Fibroblast of lung (primary cell): ENCODE results near the gene BABAM2. TPM values are rescaled to one million over a fixed set of nuclear protein-coding genes. Genes with fewer than 3 reads are reported as not detected.

Source experiments
- DNase-seq, 2 donors: peaks; one replicate each; pipeline versions ENCODE4 v3.0.0 to v3.0.0-alpha.2; 2010; ENCODE audit warnings: low read depth in 2 of 2
- H2AFZ ChIP-seq: 2 replicates; pipeline ENCODE4 v1.5.1; 2012; ENCODE audit warnings: low read length, control low read depth, inconsistent platforms
- H3K27ac ChIP-seq: 2 replicates; pipeline ENCODE4 v1.5.1; 2011; ENCODE audit warnings: low read length, control low read depth; ENCODE audit not compliant: insufficient read depth
- H3K27me3 ChIP-seq: 2 replicates; pipeline ENCODE4 v1.5.1; 2011; ENCODE audit warnings: mild to moderate bottlenecking, low read length; ENCODE audit not compliant: control insufficient read depth, insufficient read depth
- H3K36me3 ChIP-seq: 2 replicates; pipeline ENCODE4 v1.5.1; 2011; ENCODE audit warnings: low read length; ENCODE audit not compliant: control insufficient read depth, insufficient read depth
- H3K4me1 ChIP-seq: 2 replicates; pipeline ENCODE4 v1.5.1; 2011; ENCODE audit warnings: low read length; ENCODE audit not compliant: control insufficient read depth, insufficient read depth; ENCODE audit errors: extremely low read depth
- H3K4me2 ChIP-seq: 2 replicates; pipeline ENCODE4 v1.5.1; 2011; ENCODE audit warnings: low read length, control low read depth; ENCODE audit not compliant: insufficient read depth; ENCODE audit errors: extremely low read depth
- H3K4me3 ChIP-seq, 4 experiments: fragments of 200-600 bp in 1 of 4; sonication (generic) in 1 of 4; replicated peaks in 1 of 4; 2 replicates each; pipeline ENCODE4 v1.5.1; 2011 to 2016; ENCODE audit warnings: low read length in 4 of 4, low read depth in 3 of 4, mild to moderate bottlenecking in 3 of 4, control low read depth in 2 of 4, inconsistent platforms in 1 of 4, mixed read lengths in 1 of 4; ENCODE audit not compliant: insufficient read depth in 1 of 4; ENCODE audit errors: control extremely low read depth in 1 of 4
- H3K79me2 ChIP-seq: 2 replicates; pipeline ENCODE4 v1.5.1; 2012; ENCODE audit warnings: mild to moderate bottlenecking, low read length, inconsistent platforms; ENCODE audit not compliant: control insufficient read depth, insufficient read depth
- H3K9ac ChIP-seq: 2 replicates; pipeline ENCODE4 v1.5.1; 2011; ENCODE audit warnings: mild to moderate bottlenecking, low read length, control low read depth; ENCODE audit not compliant: insufficient read depth
- H3K9me3 ChIP-seq: 2 replicates; pipeline ENCODE4 v1.5.1; 2012; ENCODE audit warnings: low read depth, low read length; ENCODE audit not compliant: control insufficient read depth, insufficient read depth
- H4K20me1 ChIP-seq: 2 replicates; pipeline ENCODE4 v1.5.1; 2011; ENCODE audit warnings: low read length; ENCODE audit not compliant: control insufficient read depth, insufficient read depth; ENCODE audit errors: extremely low read depth
- CTCF ChIP-seq, 2 donors: IDR thresholded peaks in 1 of 2; conservative IDR thresholded peaks in 1 of 2; 1 replicate in 1 of 2; 2 replicates in 1 of 2; pipeline ENCODE4 v1.5.1; 2011 to 2012; ENCODE audit warnings: low read length in 2 of 2, control low read depth in 1 of 2, inconsistent platforms in 1 of 2, low read depth in 1 of 2, mild to moderate bottlenecking in 1 of 2
- EZH2 ChIP-seq: IDR thresholded peaks from 2 replicates; pipeline ENCODE4 v1.5.1; 2012; ENCODE audit warnings: low read length, control low read depth, mild to moderate bottlenecking; ENCODE audit errors: missing control alignments
- polyA plus RNA-seq, 2 donors: library from polyadenylated mRNA; depleted of rRNA in 1 of 2; stranded (reverse) in 1 of 2; unstranded in 1 of 2; fragments of >200 nt; gene quantifications; 2 replicates each; pipeline ENCODE4 v1.2.1, GENCODE V29; 2011 to 2012; ENCODE audit warnings: missing spikeins in 1 of 2
- total RNA-seq: library from RNA; depleted of rRNA; stranded (reverse); fragments of >200 nt; gene quantifications from 2 replicates; pipeline ENCODE4 v1.2.1, GENCODE V29; 2014

BABAM2 gene
- total and polyA plus RNA-seq, 2 donors (not counting 1 experiment from before 2014, with no cell fraction given): 25.6 to 33.4 TPM

- no peak overlapping the region for H3K9ac ChIP-seq
- DNase-seq: no peak
- no peak overlapping the region for H3K27ac ChIP-seq
- no peaks in the 10 kb centered on the region for H3K4me1 ChIP-seq
- H3K4me3 ChIP-seq: no peak overlapping the region
- H2AFZ ChIP-seq: no peak overlapping the region
- no peak for TF ChIP-seq CTCF (conservative IDR thresholded peaks at IDR 0.05 in 1 of 2, IDR thresholded peaks at IDR 0.05 in 1 of 2; ENCODE audit: low read depth in 1 of 2, low read length in 2 of 2)
- no peak for TF ChIP-seq EZH2
- no peaks in the 10 kb centered on the region for H4K20me1 ChIP-seq
- H3K27me3 ChIP-seq: no peaks in the 10 kb centered on the region
- no peak overlapping the region for H3K4me2 ChIP-seq
- no peaks in the 10 kb centered on the region for H3K36me3 ChIP-seq
- no peaks in the 10 kb centered on the region for H3K79me2 ChIP-seq
- H3K9me3 ChIP-seq: no peaks in the 10 kb centered on the region
These were observed 257.5 kb downstream of the BABAM2 start for GRCh38 chr2:28148000-28148399.

- DNase-seq: no peak
- no peak for TF ChIP-seq CTCF (conservative IDR thresholded peaks at IDR 0.05 in 1 of 2, IDR thresholded peaks at IDR 0.05 in 1 of 2; ENCODE audit: low read depth in 1 of 2, low read length in 2 of 2)
- no peak for TF ChIP-seq EZH2
- H3K36me3 ChIP-seq: no peaks in the 10 kb centered on the region
These were observed 258.0 kb downstream of the BABAM2 start for GRCh38 chr2:28148566-28148965.

GRCh38 chr2:28150236-28150915 is 259.8 kb downstream of the BABAM2 start:
- Histone ChIP-seq H3K36me3 (no peaks in the 10 kb centered on the region), H3K9ac (no peak overlapping the region), H3K4me1 (no peaks in the 10 kb centered on the region), H3K4me2 (no peak overlapping the region), H4K20me1 (no peaks in the 10 kb centered on the region), H3K4me3 (no peak overlapping the region), H3K9me3 (no peaks in the 10 kb centered on the region), H2AFZ (no peak overlapping the region), H3K27ac (no peak overlapping the region), H3K27me3 (no peaks in the 10 kb centered on the region), H3K79me2 (no peaks in the 10 kb centered on the region)
- no peak for TF ChIP-seq CTCF (conservative IDR thresholded peaks at IDR 0.05 in 1 of 2, IDR thresholded peaks at IDR 0.05 in 1 of 2; ENCODE audit: low read depth in 1 of 2, low read length in 2 of 2)
- TF ChIP-seq EZH2: no peak
- no peak for DNase-seq

More at GRCh38 chr2:28148566-28148965, 258.0 kb downstream of the BABAM2 start:
- no peak overlapping the region for H3K4me3 ChIP-seq
- H3K4me2 ChIP-seq: no peak overlapping the region
- H3K9ac ChIP-seq: no peak overlapping the region
- H3K27me3 ChIP-seq: no peaks in the 10 kb centered on the region
- no peaks in the 10 kb centered on the region for H3K4me1 ChIP-seq
- no peaks in the 10 kb centered on the region for H3K79me2 ChIP-seq
- H4K20me1 ChIP-seq: no peaks in the 10 kb centered on the region
- no peak overlapping the region for H2AFZ ChIP-seq
- H3K27ac ChIP-seq: no peak overlapping the region
- H3K9me3 ChIP-seq: no peaks in the 10 kb centered on the region
